GM23248 (cell line): ENCODE measurements around the gene ST3GAL3.

Experiments used
- EZH2 ChIP-seq: fragments of 200-600 bp; sonication (generic); IDR thresholded peaks from 2 replicates; pipeline ENCODE4 v1.6.1; 2018; ENCODE audit warnings: antibody characterized with exemption, mild to moderate bottlenecking; ENCODE audit not compliant: insufficient read depth, poor library complexity, severe bottlenecking
- EZH2phosphoT487 ChIP-seq: fragments of 200-600 bp; sonication (generic); IDR thresholded peaks from 2 replicates; pipeline ENCODE4 v1.6.1; 2018; ENCODE audit warnings: antibody characterized with exemption, moderate library complexity, mild to moderate bottlenecking, low read depth; ENCODE audit not compliant: insufficient read depth

- TF ChIP-seq EZH2 (no peak), EZH2phosphoT487 (no peak)
These were observed 197.6 kb downstream of the ST3GAL3 start for GRCh38 chr1:43904660-43905551.
